ENCODE data around the gene MYH6. TPM values are rescaled to one million over a fixed set of nuclear protein-coding genes. Genes with fewer than 3 reads are reported as not detected.

The MYH6 gene
- total RNA-seq, 1 donor, result under 0.01 TPM

DNA sequence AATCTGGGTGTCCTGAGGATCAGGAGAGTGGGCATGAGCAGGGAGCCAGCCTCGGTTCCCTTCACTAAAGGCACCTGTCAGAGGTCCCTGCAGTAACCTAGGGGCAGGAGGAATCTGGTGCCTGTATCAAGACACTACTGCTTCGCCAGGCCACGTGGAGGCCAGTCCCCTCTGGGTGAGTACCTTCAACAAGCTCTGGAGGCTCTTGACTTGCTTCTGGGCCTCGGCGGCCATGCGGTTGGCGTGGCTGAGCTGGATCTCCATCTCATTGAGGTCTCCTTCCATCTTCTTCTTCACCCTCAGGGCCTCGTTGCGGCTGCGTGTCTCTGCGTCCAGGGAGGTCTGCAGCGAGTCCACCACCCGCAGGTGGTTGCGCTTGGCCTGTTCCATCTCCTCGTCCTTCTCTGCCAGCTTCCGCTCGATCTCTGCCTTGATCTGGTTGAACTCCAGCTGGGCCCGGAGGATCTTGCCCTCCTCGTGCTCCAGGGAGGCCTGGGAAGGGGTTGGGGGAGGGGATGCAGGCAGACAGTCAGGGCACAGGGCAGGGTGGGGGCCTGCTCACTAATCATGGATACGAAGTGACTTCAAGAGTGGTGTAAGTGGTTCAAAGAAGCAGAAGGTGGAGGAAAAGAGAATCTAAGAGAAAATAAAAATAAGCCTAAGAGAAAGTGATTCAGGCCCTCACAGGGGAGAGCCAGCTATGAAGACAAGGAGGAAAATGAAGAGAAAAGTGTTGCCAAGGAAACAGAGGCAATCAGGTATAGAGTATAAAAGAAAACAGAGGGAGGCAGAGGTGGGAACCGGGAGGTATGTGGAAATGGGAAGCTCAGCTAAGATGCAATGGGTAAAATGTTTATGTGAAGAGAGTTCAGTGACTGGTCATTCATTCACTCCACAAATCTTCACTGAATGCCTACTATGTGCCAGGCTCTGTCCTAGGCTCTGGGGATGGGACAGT, 8.0 kb upstream of the MYH6 start:
- no peak for DNase-seq (ENCODE audit: low read depth in 2 of 3, low spot score in 2 of 3)

DNA sequence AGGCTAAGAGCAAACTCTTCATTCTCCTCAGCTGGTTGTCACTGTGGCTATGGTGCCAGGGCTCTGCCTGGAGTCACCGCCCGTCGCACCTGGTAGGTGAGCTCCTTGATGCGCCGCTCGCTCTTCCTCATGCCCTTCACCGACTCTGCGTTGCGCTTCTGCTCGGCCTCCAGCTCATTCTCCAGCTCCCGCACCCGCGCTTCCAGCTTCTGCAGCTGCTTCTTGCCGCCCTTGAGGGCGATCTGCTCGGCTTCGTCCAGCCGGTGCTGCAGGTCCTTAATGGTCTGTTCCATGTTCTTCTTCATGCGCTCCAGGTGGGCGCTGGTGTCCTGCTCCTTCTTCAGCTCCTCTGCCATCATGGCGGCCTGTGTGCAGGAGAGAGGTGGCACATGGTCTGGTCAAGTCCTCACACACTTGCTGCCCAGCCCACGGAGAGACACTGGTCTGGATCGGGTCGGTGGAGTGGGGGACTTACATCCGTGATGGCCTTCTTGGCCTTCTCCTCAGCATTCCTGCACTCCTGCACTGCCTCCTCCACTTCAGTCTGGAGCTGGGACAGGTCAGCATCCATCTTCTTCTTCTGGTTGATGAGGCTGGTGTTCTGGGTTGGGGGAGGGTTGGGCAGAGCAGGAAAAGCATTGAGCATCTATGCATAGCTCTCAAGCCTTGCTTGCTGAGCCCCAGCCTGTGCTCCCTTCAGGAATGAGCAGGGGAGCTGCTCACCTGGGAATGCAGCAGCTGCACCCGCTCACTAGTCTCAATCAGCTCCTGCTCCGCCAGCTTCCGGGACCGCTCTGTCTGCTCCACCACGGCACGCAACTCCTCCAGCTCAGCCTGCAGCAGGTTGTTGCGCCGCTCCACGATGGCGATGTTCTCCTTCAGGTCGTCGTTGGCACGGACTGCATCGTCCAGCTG, 7.1 kb upstream of the MYH6 start:
- no peak for DNase-seq (ENCODE audit: low read depth in 2 of 3, low spot score in 2 of 3)

- no peak for DNase-seq (ENCODE audit: low read depth in 2 of 3, low spot score in 2 of 3)
Observed at GRCh38 chr14:23414254-23414653, 6.2 kb upstream of the MYH6 start.

GRCh38 chr14:23413681-23414080, 5.6 kb upstream of the MYH6 start:
- no peak for DNase-seq (ENCODE audit: low read depth in 2 of 3, low spot score in 2 of 3)

- DNase-seq (ENCODE audit: low read depth in 2 of 3, low spot score in 2 of 3), result no peak
Observed at GRCh38 chr14:23411563-23412525, 3.8 kb upstream of the MYH6 start.

- no peak for DNase-seq (ENCODE audit: low read depth in 2 of 3, low spot score in 2 of 3)
Observed at GRCh38 chr14:23409966-23410635, 2.0 kb upstream of the MYH6 start.

DNA sequence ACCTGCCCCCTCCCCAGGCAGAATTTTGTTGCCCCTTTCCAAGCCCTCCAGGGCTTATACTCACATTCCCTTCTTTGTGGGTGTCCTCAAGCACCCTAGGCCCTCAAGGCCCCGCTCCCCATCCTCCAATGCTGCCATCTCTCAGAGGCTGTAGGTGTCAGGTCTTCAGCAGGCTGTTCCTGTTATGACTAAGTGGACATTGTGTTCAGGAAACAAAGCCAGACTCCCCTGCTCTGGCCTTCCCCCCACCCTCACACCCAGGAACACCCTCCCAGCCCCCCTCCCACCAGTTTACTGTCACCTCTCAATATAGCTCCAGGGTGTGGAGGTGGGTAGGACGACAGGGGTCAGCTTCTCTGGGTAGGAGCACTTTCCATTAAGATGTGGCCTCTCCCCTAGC, 1.4 kb upstream of the MYH6 start:
- no peak for DNase-seq (ENCODE audit: low read depth in 2 of 3, low spot score in 2 of 3)

DNA sequence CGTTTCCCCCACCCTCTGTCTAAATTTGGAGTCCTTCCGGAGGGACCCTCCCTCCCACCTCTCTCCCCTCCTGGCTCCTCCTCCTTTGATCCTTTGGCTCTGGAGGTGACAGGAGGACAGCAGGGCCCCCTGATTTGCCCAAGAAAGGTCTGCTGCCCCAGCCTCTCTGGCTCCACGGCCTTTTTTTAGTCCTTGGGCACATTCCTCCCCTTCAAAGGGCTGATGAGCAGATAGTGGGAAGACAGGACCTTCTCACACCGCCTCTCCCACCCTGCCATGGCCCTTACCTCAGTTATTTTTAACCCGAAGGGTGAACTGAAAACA, 196 bp upstream of the MYH6 start:
- no peak for DNase-seq (ENCODE audit: low read depth in 2 of 3, low spot score in 2 of 3)

DNA sequence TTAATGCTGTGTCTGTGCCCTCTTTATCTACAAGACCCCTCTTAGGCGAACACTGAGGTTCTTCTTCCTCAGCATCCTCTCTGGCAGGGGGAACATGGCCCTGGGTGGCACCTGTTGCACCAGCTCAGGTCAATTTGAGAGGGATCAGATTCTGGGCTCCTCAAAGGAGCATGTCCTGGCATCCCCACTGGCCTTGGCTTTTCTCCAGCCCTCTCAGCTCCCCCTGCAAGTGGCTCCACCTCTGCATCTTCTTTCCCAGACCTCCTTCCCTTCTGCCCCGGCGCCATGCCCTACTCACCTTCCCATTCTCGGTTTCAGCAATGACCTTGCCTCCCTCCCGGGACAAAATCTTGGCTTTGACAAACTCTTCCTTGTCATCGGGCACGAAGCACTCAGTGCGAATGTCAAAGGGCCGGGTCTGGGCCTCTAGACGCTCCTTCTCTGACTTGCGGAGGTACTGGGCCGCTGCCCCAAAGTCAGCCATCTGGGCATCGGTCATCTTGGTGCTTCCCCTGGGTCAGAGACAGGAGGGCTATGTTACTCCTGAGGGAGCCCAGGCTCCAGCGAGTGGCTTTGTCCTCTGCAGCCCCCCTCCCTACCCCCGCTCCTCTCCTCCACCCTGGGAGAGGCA, 1.2 kb downstream of the MYH6 start:
- no peak for DNase-seq (ENCODE audit: low read depth in 2 of 3, low spot score in 2 of 3)

- no peak for DNase-seq (ENCODE audit: low read depth in 2 of 3, low spot score in 2 of 3)
Observed at GRCh38 chr14:23406244-23406643, 1.8 kb downstream of the MYH6 start.

DNA sequence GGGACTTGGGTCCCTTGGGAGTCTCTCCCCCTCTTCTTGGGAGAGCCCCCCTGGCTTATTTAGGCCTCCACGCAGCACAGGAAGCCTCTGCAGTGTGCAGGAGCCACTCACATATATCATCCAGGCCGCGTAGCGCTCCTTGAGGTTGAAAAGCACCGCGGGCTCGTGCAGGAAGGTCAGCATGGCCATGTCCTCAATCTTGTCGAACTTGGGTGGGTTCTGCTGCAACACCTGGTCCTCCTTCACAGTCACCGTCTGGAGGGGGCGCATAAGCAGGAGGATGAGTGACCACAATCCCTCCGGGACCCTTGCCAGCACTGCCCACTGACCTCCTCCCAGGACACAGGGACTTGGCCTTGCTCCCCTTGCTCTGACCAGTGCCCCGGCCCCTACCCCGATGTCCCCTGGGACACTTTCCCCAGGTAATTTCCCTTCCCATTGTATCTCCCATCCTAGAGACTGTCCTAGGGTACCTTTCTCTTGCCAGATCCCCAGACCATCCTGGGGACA, 2.5 kb downstream of the MYH6 start:
- no peak for DNase-seq (ENCODE audit: low read depth in 2 of 3, low spot score in 2 of 3)

GRCh38 chr14:23405096-23405495, 3.0 kb downstream of the MYH6 start:
- no peak for DNase-seq (ENCODE audit: low read depth in 2 of 3, low spot score in 2 of 3)

DNA sequence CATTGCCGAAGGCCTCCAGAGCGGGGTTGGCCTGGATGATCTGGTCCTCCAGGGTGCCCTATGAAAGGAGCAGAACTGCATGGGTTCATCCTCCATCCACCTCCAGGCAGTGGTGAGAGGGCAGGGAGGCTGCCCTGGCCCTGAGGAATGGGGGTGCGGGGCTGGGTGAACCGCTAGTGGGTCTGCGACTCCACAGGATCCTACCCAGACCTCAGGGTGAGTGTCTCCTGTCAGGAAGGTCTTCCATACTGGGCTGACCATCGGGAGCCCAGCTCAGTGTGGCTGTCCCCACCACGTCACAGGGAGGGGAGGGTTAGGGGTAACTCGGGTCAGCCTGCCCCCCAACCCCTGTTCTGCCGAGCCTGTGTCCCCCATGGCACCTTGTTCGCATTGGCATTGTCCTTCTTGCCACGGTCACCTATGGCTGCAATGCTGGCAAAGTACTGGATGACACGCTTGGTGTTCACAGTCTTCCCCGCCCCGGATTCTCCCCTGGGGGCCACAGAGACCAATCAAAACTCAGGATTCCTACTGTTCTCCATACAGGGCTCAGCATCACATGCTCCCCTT, 3.7 kb downstream of the MYH6 start:
- DNase-seq (ENCODE audit: low read depth in 2 of 3, low spot score in 2 of 3), result no peak

DNA sequence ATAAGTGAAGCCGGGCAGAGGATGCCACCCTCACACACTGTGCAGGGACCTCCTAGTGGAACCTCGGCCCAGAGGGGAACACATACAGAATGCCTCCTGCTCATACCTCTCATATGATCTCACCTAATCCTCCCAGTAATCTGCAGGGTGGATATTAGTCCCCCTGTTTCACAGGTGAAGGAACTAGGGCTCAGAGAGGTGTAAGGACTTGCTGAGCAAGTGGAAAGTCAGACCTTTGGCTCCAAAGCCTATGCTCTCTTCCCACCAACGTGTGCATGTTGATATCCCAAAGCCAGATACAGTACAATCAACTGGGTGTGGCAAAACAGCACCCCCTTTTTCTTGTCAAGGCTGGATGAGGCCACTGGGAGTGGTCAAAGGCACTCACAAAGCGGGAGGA, 4.2 kb downstream of the MYH6 start:
- no peak for DNase-seq (ENCODE audit: low read depth in 2 of 3, low spot score in 2 of 3)

- no peak for DNase-seq (ENCODE audit: low read depth in 2 of 3, low spot score in 2 of 3)
Observed at GRCh38 chr14:23403139-23403438, 5.0 kb downstream of the MYH6 start.

- DNase-seq (ENCODE audit: low read depth in 2 of 3, low spot score in 2 of 3), result no peak
Observed at GRCh38 chr14:23402296-23403138, 5.6 kb downstream of the MYH6 start.

DNA sequence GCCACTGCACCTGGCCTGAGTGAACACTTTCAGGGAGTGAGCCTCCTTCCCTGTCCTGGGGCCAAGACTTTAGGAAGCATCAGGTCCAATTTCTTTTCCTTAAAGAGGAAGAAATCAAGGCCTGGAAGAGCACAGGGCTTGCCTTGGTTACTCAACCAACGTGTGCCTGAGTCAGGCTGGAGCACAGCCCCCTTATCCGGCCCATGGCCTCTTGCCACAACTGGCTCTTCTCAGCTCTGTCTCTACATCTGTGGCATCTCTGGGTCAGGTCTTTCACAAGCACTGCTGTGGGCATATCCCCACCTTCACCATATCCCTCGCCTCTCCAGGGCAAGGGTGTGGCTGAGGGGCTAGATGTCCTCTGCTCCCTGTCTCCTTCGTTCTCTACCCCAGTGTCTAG, 6.8 kb downstream of the MYH6 start:
- DNase-seq (ENCODE audit: low read depth in 2 of 3, low spot score in 2 of 3), result no peak

- peak in 1 of 3 donors; percentile 27 for DNase-seq (ENCODE audit: low read depth in 2 of 3, low spot score in 2 of 3)
Observed at GRCh38 chr14:23400496-23401149, 7.5 kb downstream of the MYH6 start.

All from hematopoietic multipotent progenitor cell (in vitro differentiated cells).